Fibroblast of the aortic adventitia (primary cell): ENCODE measurements around the gene SH3GL1. TPM values are rescaled to one million over a fixed set of nuclear protein-coding genes. Genes with fewer than 3 reads are reported as not detected.

Experiments
- DNase-seq: peaks from one replicate; pipeline ENCODE4 v3.0.0-alpha.2; 2010; ENCODE audit warnings: low read depth
- H3K4me3 ChIP-seq: 2 replicates; pipeline ENCODE4 v1.5.1; 2011; ENCODE audit warnings: low read depth, mild to moderate bottlenecking, control low read depth, low read length, moderate library complexity
- total RNA-seq: library from RNA; depleted of rRNA; stranded (reverse); fragments of >200 nt; gene quantifications from 2 replicates; pipeline ENCODE4 v1.2.3, GENCODE V29; 2012; ENCODE audit warnings: low replicate concordance
- TF ChIP-seq, protein P1 (sequence below): IDR thresholded peaks from 2 replicates; pipeline ENCODE4 v1.5.1; 2011; ENCODE audit warnings: mild to moderate bottlenecking, low read length, control low read depth, inconsistent platforms; ENCODE audit not compliant: insufficient read depth

SH3GL1 gene
- total RNA-seq, 1 donor: 97.2 TPM

DNA sequence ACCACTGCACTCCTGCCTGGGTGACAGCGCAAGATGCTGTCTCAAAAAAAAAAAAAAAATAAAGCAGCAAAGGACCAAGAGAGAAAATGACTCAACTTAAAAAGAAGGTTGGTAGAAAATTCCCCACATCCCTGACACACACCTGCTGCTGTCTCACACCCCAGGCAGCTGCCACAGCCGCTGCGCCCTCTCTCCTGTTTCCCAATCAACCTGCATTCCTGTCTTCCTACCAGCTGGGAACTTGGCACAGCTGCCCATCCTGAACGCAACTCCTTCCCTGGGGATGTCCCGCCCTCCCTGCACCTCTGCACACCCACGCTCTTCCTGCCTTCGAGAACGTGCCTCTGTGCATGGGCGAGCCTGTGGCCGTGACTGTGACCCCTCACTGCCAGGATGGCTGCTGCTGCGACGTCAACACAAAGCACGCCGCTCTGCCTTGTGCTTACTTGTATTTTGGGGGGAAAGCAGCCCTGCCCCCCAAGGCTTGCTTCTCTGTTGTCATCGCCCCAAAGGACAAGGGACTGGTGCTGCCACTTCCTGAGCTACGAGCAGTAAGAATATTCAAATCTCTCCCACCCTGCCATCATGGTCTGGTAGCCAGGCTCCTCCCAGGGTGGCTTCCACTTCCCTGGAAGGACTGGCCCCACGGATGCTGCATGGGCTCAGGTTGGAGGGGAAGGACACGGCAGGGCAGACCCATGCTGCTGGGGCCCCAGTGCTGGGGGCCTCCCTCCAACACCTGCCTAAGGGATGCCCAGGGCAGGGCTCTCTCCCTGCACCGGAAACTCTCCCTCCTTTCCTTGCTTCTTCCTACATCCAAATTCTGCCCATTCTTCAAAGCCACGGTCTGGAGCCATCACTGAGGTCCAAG is 20.7 kb downstream of the SH3GL1 start:
- no peak overlapping the region for H3K4me3 ChIP-seq
- TF ChIP-seq, protein P1, sequence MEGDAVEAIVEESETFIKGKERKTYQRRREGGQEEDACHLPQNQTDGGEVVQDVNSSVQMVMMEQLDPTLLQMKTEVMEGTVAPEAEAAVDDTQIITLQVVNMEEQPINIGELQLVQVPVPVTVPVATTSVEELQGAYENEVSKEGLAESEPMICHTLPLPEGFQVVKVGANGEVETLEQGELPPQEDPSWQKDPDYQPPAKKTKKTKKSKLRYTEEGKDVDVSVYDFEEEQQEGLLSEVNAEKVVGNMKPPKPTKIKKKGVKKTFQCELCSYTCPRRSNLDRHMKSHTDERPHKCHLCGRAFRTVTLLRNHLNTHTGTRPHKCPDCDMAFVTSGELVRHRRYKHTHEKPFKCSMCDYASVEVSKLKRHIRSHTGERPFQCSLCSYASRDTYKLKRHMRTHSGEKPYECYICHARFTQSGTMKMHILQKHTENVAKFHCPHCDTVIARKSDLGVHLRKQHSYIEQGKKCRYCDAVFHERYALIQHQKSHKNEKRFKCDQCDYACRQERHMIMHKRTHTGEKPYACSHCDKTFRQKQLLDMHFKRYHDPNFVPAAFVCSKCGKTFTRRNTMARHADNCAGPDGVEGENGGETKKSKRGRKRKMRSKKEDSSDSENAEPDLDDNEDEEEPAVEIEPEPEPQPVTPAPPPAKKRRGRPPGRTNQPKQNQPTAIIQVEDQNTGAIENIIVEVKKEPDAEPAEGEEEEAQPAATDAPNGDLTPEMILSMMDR: no peak
- no peak for DNase-seq

DNA sequence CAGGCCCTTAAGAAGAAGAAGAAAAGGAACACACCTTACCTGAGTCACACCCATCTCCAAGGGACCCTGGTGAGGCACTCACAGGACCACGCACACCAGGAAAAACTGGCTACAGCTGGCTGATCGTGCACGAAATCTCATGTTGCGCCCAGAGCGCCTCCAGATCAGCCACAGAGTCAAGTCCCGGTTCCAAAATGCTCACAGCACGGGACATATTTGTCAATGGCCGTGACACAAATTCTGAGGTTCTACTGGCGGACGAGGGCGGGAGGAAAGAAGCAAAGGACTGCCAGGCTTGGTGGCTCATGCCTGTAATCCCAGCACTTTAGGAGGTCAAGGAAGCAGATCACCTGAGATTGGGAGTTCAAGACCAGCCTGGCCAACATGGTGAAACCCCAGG is 21.5 kb downstream of the SH3GL1 start:
- no peak overlapping the region for H3K4me3 ChIP-seq
- no peak for DNase-seq
- TF ChIP-seq, protein P1: no peak

DNA sequence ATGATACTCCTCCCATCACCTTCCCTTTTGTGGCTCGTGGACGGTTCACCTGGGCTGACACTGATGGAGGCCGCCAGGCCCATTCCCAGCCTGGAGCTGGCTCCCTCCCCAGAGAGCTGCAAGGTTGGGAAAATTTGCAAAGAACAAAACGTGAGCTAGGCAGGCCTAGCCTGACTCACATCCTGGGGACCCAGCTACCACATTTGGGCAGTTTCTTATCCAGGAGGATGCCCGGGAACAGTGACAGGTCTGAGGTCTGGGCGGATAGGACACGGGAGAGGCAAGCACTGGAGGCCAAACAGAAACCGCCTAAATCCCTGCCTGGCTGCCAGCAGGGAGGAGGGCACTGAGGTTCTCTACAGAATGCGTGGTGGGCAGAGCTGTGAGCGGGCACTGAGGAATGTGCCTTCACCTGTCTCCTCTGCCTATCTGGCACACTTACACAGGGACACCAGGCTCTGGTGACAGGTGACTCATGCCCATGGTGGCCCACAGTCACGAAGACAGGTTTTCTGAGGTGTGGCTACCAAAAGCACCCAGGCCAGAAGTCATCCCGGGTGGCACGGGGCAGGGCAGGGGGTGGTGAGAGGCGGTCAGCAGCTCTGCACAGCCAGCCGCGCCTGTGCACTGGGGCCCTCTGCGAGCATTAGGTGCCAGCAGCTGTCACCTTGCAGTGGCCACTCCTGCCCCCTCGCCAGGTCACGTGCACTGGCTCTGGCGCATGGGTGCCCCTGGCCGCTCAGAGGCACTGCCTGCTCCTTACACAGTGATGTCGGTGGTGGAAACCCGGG is 23.2 kb downstream of the SH3GL1 start:
- TF ChIP-seq, protein P1: no peak
- DNase-seq: no peak
- H3K4me3 ChIP-seq: no peak overlapping the region

DNA sequence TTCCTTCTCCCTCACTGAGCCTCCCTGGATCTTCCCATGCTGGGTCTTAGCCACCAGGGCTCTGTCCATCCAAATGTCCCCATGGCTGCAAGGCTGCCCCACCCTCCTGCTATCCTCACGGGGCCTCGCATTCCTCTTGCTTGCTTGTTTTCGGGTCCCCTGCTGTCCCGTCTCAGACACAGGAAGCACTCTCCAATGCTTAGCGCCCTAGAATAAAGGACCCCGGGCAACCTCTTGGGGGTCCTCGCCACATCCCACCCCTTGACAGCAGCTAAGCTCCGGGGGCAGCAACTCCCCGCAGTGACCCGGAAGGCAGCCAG is 23.7 kb downstream of the SH3GL1 start:
- TF ChIP-seq, protein P1: no peak
- no peak for DNase-seq
- H3K4me3 ChIP-seq: no peak overlapping the region

DNA sequence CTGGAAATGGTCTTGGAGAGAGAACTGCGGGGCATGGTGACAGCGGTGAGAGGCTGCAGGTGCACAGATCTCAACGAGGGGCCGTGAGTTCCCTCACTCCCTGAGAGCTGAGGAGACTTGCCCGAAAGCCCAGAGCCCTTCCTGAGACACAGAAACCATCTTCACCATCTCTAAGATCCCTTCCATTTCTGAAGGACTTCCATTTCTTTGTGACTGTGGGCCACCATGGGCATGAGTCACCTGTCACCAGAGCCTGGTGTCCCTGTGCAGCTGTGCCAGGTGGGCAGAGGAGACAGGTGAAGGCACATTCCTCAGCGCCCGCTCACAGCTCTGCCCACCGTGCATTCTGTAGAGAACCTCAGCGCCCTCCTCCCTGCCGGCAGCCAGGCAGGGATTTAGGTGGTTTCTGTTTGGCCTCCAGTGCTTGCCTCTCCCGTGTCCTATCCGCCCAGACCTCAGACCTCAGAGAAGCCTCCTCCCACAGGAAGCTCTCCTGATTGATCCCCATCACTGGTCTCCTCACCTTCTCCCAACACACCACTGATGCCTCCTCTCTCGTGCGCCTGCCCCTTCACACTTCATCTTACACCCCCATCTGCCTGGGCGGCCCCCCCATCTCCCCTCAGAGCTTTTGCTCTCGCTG is 24.2 kb downstream of the SH3GL1 start:
- no peak overlapping the region for H3K4me3 ChIP-seq
- TF ChIP-seq, protein P1: no peak
- no peak for DNase-seq

DNA sequence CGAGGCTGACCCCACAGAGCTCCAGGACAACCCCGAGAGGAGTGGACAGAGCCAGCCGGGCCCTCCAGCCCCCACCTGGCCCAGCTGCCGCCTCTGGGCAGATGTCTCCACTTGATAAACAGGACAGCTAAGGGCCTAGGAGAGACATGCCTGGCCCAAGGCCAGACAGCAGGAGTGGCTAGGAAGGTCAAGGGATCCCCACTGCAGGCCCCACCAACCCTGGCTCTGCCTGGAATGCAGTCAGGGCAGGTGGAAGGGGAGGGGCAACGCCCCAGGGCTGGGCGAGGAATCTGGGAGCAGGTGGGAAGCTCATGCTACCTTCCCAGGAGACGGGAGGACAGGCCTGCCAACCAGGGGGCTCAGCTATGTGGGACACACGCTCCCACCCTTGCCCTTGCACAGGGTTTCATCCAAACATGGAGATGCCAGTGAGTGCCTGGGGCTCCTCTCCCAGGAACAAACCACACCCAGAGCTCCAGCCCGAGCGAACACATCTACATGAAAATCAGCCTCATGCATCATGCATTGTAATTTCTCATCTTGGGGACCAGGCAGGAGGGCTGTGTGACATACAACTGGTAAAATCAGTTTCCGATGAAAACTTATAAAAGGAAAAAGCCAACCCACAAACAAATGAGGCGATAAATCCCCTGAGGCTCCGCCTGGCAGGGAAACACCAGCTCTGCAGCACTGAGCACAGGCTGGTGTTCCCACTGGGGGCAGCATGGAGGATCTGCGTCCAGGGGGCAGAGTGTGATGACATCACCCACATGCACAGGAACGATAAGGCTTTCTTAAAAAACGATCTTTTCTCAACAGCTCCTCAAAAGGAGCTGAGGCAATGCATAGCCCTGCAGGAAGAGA is 25.0 kb downstream of the SH3GL1 start:
- TF ChIP-seq, protein P1: peak; percentile 68
- peak; percentile 87 for DNase-seq
- no peak overlapping the region for H3K4me3 ChIP-seq
